ENCODE measurements around the gene TFDP1.
"Not testable (repeated sequence)": the region's sequence is repeated elsewhere in the genome, so short reads cannot be mapped to it uniquely, and the experiment has no call there.

Gene TFDP1

DNA sequence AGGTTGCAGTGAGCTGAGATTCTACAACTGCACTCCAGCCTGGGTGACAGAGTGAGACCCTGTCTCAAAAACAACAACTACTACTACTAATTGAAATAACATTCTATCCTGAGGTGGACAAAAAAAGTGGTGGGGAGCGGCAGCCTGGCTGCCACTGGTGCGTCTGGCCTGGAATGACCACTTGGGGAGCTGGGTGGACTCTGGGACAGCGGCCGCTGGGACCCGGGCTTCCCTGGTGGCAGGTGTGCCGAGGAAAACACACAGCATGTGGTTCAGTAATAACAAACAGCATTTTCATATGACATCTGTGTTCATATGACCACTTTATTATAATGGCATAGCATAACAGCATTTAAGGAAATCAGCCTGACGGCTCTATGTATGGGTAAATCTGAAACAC is 33.9 kb downstream of the TFDP1 start:
- no peak for DNase-seq (ENCODE audit: low read depth)

DNA sequence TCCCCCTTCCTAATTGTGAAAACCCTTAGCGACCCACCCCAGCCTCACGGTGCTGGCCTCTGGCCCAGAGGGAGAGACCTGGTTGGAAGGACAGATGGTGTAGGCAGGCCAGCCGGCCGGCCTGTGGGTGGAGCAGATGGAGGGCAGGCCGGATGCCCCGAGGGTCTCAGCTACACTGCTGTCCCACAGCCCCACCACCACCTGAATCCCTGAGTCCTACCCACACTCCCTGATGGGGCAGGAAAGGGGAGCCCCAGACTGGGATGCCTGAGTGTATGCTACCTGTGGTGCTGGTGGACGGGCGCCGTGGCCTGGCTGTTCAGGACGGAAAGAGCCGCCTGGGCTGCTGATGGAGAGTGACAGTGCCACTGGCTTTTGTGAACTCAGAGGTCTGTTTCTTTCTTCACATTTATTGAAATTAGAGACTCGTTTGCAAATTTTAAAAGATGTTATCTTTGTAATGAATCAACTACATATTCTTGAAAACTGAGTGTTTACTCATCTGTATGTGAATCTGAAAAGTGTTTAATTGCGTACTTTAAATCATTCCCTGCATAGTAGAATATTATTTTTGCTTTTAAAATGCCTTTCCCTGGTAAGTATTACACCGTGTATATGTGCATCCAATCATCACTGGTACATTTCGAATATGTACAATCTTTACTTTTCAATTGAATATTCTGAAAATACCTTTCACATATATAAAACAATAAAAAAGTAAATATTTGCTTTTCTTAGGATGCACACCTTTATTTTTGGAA is 35.7 kb downstream of the TFDP1 start:
- DNase-seq (ENCODE audit: low read depth): no peak

DNA sequence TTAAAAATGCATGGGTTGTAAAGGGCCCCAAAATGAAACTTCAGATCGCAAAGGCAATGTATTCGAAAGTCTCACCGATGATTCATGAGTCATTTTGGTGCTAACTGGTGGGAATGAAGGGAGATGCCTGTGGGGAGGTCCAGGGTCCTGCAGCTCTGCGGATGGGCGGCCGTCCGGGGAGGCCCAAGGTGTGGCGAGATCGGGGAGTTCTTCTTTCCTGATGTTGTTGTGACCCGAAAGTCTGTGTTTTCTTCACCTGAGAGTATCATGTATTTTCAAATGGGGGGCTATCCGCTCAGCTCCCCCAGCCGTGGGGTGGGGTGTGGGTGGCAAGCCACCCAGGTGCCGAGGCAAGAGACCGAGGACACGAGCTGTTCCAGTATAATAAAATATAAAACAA is 36.5 kb downstream of the TFDP1 start:
- no peak for DNase-seq (ENCODE audit: low read depth)

DNA sequence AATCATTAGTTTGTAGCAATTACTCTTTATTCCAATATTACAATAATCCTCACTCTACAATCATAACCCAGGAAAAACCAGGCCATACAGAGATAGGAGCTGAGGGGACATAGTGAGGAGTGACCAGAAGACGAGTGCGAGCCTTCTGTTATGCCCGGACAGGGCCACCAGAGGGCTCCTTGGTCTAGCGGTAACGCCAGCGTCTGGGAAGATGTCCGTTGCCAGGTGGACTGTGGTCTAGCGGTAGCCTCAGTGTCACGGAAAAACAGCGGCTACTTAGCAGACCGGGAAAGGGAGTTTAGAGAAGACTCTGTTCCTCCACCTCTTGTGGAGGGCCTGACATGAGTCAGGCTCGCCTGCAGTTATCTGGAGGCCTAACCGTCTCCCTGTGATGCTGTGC is 36.9 kb downstream of the TFDP1 start:
- not testable (repeated sequence) for DNase-seq (ENCODE audit: low read depth)

DNA sequence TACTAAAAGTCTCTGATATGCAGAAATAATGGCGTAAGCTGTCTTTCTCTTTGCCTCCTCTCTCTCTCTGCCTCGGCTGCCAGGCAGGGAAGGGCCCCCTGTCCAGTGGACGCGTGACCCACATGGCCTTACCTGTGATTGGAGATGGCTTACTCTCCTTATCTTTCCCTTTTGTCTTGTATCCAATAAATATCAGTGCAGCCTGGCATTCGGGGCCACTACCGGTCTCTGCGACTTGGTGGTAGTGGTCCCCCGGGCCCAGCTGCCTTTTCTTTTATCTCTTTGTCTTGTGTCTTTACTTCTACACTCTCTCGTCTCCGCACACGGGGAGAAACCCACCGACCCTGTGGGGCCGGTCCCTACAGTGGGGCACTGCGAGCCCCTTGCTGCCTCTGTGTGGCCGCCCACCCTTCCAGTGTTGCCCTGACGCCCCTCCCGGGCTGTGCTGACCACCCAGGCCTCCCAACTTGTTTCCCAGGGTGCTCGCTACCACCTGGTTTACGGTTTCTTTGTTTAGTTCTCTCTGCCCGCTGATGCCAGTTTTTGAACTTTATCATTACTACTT is 37.5 kb downstream of the TFDP1 start:
- DNase-seq (ENCODE audit: low read depth): not testable (repeated sequence)

DNA sequence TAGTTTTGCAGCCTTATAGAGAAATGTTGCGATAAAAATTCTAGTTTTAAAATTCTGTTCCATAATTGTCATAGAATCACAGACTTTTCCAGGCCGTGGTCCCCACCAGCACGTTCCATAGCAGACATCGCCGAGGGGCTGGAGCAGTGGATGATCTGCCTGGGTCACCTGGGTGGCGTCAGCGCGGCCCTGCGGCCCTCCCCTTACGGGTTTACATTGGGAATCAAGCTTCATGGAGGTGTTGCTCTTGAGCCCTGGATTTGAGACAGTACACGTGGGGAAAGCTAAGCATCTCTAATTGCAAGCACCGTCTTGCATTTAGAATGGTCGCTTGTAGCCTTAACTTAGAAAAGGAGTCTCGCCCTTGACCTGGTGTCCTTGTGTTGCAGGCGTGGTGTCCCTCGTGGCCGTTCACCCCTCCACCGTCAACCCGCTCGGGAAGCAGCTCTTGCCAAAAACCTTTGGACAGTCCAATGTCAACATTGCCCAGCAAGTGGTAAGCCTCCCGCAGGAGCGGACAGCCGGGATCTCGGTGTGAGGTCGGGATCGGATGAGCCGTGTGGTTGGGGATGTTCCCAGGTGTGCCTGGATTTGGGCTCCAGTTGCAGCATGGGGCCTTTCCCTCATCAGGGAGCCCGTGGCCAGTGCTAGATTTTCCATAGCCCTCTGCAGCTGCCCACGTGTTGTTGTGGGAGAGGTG is 38.4 kb downstream of the TFDP1 start:
- no peak for DNase-seq (ENCODE audit: low read depth)

DNA sequence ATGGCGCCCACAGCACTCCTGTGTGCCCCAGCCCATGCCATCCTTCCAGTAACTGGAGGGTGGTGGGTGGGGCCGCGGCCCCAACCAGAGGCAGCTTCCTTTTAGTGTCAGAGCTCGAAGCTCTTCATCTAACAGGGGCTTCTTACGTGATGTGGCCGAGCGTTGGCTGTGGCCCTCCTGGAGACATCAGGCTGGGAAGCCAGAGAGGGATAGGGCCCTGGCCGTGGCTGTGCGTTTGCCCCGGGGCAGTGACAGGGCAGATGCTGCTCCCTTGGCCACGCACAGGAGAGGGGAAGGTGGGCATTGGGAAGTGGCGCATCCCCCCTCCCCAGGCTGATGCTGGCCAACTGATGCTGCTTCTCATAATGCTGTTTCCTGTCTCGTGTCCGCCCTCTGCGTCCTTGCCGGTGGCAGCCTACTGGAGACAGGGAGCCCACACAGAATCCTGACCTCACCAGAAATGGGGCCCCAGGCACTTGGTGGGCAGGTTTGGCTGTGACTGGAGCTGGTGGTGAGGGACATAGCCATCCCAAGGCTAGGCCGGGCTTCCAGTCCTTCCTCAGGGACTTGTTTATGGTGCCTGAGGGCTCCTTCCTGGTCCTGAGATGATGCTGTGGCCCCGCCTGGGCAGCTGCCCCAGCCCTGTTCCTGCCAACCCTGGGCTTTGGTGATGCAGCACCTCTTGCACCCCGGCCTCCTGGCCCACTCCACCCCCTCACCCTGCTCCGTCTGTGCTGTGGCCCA is 39.1 kb downstream of the TFDP1 start:
- no peak for DNase-seq (ENCODE audit: low read depth)

DNA sequence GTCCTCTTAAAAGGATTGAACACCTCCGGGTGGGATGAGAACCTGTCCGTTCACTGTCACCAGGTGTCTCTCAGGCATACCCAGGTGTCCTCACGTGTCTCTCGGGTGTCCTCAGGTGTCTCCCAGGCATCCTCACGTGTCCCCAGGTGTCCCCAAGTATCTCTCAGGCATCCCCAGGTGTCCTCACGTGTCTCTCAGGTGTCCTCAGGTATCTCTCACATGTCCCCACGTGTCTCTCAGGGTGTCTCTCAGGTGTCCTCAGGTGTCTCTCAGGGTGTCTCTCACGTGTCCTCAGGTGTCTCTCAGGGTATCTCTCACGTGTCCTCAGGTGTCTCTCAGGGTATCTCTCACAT is 39.7 kb downstream of the TFDP1 start:
- no peak for DNase-seq (ENCODE audit: low read depth)

DNA sequence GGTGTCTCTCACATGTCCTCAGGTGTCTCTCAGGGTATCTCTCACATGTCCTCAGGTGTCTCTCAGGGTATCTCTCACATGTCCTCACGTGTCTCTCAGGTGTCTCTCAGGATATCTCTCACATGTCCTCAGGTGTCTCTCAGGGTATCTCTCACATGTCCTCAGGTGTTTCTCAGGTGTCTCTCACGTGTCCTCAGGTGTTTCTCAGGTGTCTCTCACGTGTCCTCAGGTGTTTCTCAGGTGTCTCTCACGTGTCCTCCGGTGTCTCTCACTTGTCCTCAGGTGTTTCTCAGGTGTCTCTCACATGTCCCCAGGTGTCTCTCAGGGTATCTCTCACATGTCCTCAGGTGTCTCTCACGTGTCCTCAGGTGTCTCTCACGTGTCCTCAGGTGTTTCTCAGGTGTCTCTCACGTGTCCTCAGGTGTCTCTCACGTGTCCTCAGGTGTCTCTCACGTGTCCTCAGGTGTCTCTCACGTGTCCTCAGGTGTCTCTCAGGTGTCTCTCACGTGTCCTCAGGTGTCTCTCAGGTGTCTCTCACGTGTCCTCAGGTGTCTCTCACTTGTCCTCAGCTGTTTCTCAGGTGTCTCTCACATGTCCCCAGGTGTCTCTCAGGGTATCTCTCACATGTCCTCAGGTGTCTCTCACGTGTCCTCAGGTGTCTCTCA is 40.2 kb downstream of the TFDP1 start:
- not testable (repeated sequence) for DNase-seq (ENCODE audit: low read depth)

DNA sequence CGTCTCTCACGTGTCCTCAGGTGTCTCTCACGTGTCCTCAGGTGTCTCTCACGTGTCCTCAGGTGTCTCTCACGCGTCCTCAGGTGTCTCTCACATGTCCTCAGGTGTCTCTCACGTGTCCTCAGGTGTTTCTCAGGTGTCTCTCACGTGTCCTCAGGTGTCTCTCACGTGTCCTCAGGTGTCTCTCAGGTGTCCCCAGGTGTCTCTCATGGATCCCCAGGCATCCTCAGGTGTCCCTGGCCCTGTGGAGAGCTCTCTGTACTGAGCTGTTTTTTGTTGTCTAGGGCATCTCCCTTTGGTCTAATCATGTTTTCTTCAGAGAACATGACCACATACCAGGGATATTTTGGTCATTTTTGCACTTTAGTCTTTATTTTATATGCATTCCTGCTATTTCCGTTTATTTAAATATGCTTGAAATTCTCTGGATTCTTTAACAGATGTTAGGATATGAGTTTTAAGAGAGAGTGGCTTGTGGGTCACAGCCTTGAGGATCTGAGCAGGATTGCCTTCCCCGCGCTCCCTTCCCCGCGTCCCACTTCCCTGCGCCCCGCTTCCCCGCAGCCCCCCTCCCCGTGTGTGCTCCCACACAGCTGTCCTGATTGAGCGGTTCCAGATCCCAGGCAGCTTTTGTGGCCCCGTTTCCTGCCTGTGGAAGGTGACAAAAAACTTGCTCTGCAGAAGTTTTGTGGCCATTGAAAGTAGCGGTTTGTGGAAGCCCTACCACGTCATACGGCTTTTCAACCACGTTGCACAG is 41.6 kb downstream of the TFDP1 start:
- peak; percentile 9 for DNase-seq (ENCODE audit: low read depth)

DNA sequence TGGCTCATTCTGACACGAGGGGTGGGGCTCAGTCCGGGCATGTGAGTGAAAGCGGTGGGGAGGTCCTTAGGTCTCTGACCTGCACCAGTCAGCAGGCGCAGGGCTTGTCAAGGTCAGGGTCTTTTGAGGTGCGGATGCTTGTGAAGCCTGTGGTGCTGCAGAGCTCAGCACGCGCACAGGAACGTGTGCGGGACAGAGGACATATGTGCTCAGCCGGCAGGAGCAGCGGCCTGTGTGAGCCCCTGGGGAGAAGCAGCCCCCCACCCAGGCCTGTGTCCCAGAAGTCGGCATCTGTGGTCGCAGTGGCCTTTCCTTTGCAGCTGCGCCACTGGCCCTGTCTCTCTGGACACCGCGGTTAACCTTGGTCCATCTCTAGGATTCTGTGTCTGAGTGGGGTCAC is 42.6 kb downstream of the TFDP1 start:
- no peak for DNase-seq (ENCODE audit: low read depth)

DNA sequence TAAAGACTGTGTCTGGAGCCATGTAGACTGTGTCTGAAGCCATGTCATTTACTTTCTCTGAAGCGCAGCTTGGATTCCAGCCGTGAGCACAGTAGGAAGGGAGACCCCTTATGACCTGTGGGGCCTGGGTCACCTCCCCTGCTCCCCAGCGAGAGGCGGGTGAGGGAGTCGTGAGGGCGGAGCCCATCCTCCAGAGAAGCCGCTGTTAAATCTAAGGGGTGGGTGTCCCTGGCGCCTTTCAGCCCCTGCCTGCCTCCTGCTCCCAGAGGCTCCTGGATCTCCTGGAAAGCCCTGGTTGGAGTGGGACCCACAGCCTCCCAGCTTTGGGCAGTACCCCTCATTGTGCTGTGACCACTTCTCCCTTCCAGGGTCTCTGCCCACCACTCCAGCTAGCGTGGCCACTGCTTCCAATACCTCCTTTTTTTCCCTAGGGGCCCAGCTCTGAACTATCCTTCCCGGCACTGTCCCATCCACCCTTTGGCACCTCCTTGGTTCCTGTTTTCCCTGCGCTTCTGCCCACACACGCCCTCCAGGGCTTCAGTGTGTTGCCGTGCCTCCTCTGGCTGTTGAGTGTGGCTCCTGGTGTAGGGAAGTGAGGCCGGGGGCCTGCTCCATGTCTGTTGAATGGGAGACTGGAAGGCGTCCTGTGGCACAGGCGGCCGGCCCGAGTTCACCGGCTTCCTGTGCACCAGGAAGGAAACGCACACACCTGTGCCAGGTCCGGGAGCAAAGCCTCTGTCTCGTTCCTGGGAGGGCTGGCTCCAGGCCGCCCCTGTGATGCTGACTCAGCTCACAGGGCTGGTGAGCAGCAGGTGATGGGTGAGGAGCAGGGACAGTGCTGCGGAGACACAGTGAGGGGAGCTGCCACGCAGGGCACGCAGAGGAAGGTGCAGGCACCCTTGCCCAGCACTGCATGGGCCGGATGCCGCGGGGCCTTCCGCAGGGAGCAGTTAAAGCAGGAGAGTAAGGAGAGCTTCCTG is 44.0 kb downstream of the TFDP1 start:
- no peak for DNase-seq (ENCODE audit: low read depth)

DNA sequence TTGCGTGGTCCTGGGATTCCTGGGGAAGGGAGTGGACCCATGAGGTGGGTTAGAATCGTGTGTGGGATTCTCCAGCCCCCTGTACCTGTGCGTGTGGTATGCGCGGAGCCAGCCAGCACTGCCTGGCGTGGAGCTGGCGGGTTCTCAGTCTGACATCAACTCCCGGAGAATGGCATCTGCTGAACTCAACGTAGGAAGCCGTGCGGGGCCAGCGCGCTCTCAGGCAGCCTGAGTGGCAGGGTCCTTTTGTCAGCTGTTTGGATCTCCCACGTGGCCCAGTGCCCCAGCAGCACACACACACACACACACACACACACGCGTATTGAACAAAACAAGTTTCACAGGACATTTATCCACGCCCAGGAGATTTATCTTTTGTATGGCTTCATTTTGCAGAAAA is 45.3 kb downstream of the TFDP1 start:
- DNase-seq (ENCODE audit: low read depth): no peak

DNA sequence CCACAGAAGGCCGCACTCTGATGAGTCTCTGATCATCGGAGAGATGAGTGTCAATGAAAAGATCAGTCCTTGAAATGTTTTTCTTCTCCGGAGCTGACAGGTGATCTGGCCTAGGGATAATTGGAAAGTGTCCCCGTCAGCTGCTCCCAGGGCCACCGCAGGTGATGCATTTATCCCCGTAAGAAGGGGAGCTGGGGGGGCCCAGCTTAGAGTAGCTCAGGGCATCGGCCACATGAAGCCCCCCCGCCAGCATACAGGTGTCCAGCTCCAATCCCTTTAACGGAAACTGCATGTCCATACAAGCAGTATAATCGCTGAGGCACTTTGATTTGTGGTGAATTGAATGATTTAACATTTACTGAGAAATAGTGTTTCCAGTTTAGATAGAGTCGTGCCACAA is 45.7 kb downstream of the TFDP1 start:
- no peak for DNase-seq (ENCODE audit: low read depth)

DNA sequence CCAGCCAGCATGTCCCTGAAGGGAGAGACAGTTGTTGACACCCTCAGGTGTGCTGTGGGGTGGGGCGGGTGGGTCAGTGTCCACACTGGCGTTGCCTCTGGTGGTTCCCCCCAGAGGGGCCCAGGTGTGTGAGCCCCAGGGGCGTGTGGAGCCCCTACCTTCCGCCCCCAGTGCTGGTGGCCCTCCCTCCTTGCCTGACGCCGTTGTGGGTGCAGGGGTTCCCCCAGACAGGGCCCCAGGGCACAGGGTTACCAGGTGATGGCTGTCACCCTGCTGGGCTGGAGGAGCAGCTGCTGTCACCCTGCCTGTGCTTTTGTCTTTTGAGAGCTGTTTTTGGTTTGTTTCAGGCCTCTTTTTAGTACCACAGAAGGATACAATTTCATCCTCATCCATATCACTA is 46.3 kb downstream of the TFDP1 start:
- no peak for DNase-seq (ENCODE audit: low read depth)

DNA sequence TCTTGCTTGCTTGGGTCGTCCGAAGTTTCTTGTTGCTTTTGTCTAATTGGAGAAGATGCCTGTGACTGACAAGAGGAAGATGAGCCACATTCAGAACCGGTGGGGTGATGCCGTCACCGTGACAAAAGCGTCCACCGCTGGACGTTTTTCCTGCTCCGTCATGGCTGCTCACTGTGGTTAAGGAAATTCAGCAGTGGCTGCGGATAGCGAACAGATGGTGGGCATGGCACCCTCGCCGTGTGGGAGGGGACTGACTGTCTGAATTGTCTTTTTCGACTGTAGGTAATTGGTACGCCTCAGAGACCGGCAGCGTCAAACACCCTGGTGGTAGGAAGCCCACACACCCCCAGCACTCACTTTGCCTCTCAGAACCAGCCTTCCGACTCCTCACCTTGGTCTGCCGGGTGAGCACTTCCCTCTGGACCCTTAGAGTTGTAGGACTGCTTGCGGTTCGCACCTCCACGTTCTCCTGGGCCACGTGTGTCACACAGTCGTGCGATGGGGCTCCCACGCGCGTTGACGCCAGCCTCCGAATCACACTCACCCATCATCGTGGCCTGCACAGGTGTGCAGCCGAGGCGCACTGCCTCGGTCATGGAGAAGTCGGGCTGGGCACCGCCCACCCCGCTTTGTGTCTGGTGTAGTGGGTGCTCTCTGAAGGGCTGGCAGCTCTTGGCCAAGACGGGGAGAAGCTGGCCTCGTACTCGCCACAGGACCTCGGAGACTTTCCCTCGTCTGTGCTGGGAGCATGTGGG is 47.0 kb downstream of the TFDP1 start:
- DNase-seq (ENCODE audit: low read depth): no peak

DNA sequence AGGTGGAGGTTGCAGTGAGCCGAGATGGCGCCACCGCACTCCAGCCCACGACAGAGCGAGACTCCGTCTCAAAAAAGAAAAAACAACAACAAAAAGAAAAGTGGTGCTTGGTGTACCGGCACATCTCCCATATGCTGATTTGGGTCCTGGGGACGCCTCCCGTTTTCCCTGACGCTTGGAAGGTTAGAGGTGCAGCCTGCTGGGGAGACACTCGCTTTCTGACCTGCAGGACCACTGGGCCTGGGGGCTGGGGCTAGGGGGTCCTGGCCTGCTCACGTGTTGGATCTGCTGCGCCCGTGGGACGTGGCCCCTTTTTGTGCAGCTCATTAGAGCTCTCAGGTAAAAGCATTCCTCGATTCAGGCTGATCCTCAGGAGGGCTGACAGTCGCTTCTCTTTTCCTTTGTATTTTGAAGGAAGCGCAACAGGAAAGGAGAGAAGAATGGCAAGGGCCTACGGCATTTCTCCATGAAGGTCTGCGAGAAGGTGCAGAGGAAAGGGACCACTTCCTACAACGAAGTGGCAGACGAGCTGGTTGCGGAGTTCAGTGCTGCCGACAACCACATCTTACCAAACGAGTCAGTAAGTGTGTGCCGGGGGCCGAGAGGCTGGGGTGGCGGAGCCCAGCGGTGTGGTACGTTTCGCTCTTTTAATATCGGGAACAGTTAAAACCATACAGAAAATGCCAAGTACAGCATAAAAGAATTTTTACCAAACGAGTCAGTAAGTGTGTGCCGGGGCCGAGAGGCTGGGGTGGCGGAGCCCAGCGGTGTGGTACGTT is 48.3 kb downstream of the TFDP1 start:
- no peak for DNase-seq (ENCODE audit: low read depth)

DNA sequence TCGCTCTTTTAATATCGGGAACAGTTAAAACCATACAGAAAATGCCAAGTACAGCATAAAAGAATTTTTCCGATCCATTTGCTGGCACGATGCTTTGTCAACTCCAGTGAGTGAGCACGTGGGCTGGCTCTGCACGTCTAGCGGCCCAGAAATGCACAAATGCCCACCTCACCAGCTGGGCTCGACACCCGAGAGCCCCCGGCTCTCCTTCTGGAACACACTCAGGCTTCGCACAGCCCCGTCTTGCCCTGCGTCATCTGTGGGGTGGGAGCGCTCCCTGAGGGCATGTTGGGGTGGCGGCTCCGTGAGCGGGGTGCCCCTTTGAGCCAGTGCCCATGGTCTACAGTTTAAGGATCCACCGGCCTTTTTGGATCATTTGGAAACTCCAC is 48.9 kb downstream of the TFDP1 start:
- no peak for DNase-seq (ENCODE audit: low read depth)
